ENCODE data around the gene INPPL1. TPM values are rescaled to one million over a fixed set of nuclear protein-coding genes. Genes with fewer than 3 reads are reported as not detected.

Gene INPPL1
- total and polyA plus RNA-seq, 2 donors (not counting 3 experiments of a cell fraction or from before 2014, with no cell fraction given), result 125 to 184 TPM

DNA sequence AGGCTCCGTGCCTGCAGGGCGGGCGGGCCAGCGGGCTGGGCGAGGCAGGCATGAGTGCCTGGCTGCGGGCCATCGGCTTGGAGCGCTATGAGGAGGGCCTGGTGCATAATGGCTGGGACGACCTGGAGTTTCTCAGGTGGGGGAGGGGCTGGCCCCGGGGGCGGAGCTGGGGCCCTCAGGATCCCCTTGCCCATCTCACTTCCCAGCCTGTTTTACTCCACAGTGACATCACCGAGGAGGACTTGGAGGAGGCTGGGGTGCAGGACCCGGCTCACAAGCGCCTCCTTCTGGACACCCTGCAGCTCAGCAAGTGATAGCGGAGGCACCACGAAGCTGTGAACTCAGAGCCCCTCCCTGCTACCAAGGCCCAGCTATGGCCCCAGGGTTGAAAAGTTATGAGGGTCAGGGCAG lies 13.5 kb downstream of the INPPL1 start:
- Histone ChIP-seq H3K4me3 (replicated peaks in 1 of 3; ENCODE audit: insufficient read depth in 1 of 3, low read depth in 1 of 3, low read length in 3 of 3) (no peak overlapping the region), H3K79me2 (ENCODE audit: control insufficient read depth, insufficient read depth, low read length) (no peaks in the 10 kb centered on the region), H3K9me3 (replicated peaks; ENCODE audit: control insufficient read depth, insufficient read depth, low read length) (no peaks in the 10 kb centered on the region), H4K20me1 (replicated peaks; ENCODE audit: control insufficient read depth, extremely low read depth, insufficient read depth, low read length) (no peaks in the 10 kb centered on the region), H3K9ac (replicated peaks; ENCODE audit: extremely low read depth, insufficient read depth, low read length) (no peak overlapping the region), H3K27me3 (ENCODE audit: control insufficient read depth in 2 of 2, insufficient read depth in 2 of 2, low read length in 2 of 2) (peaks cover 28 to 37% of the 10 kb centered on the region in 2 experiments), H3K27ac (ENCODE audit: insufficient read depth, low read depth, low read length) (no peak overlapping the region), H3K36me3 (ENCODE audit: control insufficient read depth in 2 of 2, extremely low read depth in 1 of 2, insufficient read depth in 2 of 2, low read length in 2 of 2) (peaks cover 6 to 38% of the 10 kb centered on the region in 2 experiments), H3K4me1 (ENCODE audit: control insufficient read depth, extremely low read depth, insufficient read depth, low read length) (peaks cover 12% of the 10 kb centered on the region), H2AFZ (ENCODE audit: low read depth, low read length) (no peak overlapping the region), H3K4me2 (ENCODE audit: insufficient read depth, low read length) (no peak overlapping the region), H3K9me1 (replicated peaks; ENCODE audit: control insufficient read depth, extremely low read depth, insufficient read depth, low read length) (no peaks in the 10 kb centered on the region)
- no peak for TF ChIP-seq POLR2AphosphoS5 (IDR thresholded peaks at IDR 0.05; ENCODE audit: insufficient read depth, low read depth, low read length)
- TF ChIP-seq POLR2A (IDR thresholded peaks at IDR 0.05; ENCODE audit: low read depth, low read length), result peak; percentile 45
- TF ChIP-seq FOS (IDR thresholded peaks at IDR 0.05; ENCODE audit: borderline replicate concordance, insufficient read depth, low read length), result no peak
- TF ChIP-seq, protein P1, sequence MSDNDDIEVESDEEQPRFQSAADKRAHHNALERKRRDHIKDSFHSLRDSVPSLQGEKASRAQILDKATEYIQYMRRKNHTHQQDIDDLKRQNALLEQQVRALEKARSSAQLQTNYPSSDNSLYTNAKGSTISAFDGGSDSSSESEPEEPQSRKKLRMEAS (IDR thresholded peaks at IDR 0.05; ENCODE audit: insufficient read depth, insufficient read length), result no peak
- no peak for TF ChIP-seq MYC (IDR thresholded peaks at IDR 0.05; ENCODE audit: low read depth, low read length)
- no peak for TF ChIP-seq GATA2 (IDR thresholded peaks at IDR 0.05; ENCODE audit: insufficient read depth, insufficient read length, low read depth, low read length)
- no peak for TF ChIP-seq EZH2 (IDR thresholded peaks at IDR 0.05; ENCODE audit: borderline replicate concordance, low read depth, low read length, severe bottlenecking)
- no peak for TF ChIP-seq JUN (IDR thresholded peaks at IDR 0.05; ENCODE audit: borderline replicate concordance, insufficient read depth, insufficient read length, low read depth)
- TF ChIP-seq, protein P2, sequence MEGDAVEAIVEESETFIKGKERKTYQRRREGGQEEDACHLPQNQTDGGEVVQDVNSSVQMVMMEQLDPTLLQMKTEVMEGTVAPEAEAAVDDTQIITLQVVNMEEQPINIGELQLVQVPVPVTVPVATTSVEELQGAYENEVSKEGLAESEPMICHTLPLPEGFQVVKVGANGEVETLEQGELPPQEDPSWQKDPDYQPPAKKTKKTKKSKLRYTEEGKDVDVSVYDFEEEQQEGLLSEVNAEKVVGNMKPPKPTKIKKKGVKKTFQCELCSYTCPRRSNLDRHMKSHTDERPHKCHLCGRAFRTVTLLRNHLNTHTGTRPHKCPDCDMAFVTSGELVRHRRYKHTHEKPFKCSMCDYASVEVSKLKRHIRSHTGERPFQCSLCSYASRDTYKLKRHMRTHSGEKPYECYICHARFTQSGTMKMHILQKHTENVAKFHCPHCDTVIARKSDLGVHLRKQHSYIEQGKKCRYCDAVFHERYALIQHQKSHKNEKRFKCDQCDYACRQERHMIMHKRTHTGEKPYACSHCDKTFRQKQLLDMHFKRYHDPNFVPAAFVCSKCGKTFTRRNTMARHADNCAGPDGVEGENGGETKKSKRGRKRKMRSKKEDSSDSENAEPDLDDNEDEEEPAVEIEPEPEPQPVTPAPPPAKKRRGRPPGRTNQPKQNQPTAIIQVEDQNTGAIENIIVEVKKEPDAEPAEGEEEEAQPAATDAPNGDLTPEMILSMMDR (IDR thresholded peaks at IDR 0.05; ENCODE audit: extremely low read depth in 1 of 2, insufficient read depth in 1 of 2, low read depth in 1 of 2, low read length in 2 of 2), result peak; percentile 77 to 85
- DNase-seq (ENCODE audit: low read depth, low spot score), result peak; percentile 51
- POLR2A ChIA-PET, result no interaction called here
- dilution Hi-C loops (cut with MboI; ENCODE audit: extremely low pct_ligation_motif_present, low sequenced_read_pairs), result no loop called here
- FAIRE-seq, result peak; percentile 83
- BruUV-seq (replicated peaks), result no TSS peak
- intact Hi-C loops (cut with micrococcal nuclease), result loop anchor here (1.0 to 2.0 kb wide), 4 partner anchors 15 to 213 kb away; no protein-coding TSS in a partner anchor
- CTCF ChIA-PET, result interaction anchor here (0.7 to 3.8 kb wide), 22 partner anchors 8 to 261 kb away, joined by 3 to 38 read pairs (median 3); partner anchors contain the start of gene INPPL1

All from endothelial cell of umbilical vein (primary cell).